HG03520 (cell line): ENCODE measurements around the gene ZNF592.

Source experiments
- ATAC-seq: cut with Tn5 transposase; IDR thresholded peaks from one replicate; pipeline ENCODE4 v1.9.1; 2021; ENCODE audit warnings: mild to moderate bottlenecking, moderate library complexity; ENCODE audit not compliant: unreplicated experiment

The ZNF592 gene

GRCh38 chr15:84804005-84804900 lies 55.9 kb downstream of the ZNF592 start:
- no peak for ATAC-seq

GRCh38 chr15:84805221-84805620 lies 56.8 kb downstream of the ZNF592 start:
- ATAC-seq: no peak

GRCh38 chr15:84807228-84807627 lies 58.8 kb downstream of the ZNF592 start:
- no peak for ATAC-seq

GRCh38 chr15:84810073-84810840 lies 61.9 kb downstream of the ZNF592 start:
- ATAC-seq: no peak

- no peak for ATAC-seq
These were observed 62.8 kb downstream of the ZNF592 start for GRCh38 chr15:84811151-84811550.

DNA sequence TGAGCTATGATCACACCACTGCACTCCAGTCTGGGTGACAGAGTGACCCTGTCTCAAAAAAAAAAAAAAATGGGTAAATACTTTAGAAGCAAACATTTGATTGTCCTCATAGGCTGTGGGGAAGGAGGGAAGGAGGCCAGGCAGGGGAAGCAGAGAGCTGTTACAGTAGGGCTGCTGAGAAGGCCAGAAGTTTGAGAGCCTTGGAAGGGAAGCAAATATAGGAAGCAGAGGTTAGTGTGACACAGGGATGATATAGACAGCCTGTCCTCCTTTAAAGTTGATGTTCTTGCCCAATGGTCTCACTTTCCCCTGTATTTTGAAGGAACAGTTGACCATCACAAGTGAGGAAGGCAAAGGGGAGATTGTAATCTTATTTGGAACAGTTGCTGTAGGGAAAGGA lies 63.4 kb downstream of the ZNF592 start:
- ATAC-seq: no peak

DNA sequence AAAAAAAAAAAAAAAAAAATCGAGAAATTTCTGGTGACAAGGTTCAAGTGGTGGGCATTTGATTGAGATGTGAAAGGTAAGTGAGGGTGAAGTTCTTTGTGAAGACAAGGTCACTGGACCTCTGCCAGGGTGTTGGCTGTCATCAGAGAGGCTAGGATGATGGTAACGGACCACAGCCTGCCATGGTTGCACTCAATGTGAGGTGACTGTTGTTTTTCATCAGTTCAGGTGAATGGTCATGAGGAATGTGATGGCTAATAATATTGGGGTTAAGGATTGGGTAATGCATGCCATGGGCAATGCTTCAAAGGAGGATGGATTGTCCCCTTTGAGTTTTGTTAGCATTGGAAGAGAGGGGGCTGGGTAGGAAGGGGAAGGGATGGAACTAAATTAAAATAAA lies 64.5 kb downstream of the ZNF592 start:
- no peak for ATAC-seq

- ATAC-seq: no peak
These were observed 65.0 kb downstream of the ZNF592 start for GRCh38 chr15:84813435-84813834.

- ATAC-seq: no peak
These were observed 65.5 kb downstream of the ZNF592 start for GRCh38 chr15:84813931-84814330.

DNA sequence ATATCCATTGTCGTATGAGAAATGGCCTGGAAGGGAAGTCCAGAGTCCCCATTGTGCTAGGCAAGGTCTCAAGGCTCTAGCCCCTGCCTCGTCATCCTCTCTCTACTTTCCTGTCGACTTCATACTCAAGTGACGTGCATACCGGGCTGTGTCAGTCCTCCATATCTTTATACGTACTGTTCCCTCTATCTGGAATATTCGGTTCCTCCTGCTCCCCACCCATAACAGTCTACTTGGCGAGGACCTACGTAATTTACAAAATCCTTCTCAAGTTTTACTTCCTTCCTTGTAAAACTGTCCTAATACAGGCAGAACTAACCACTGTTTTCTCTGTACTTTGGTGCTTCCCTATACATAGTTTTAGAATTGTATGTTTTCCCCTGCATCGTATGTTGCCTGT lies 66.5 kb downstream of the ZNF592 start:
- ATAC-seq: no peak

DNA sequence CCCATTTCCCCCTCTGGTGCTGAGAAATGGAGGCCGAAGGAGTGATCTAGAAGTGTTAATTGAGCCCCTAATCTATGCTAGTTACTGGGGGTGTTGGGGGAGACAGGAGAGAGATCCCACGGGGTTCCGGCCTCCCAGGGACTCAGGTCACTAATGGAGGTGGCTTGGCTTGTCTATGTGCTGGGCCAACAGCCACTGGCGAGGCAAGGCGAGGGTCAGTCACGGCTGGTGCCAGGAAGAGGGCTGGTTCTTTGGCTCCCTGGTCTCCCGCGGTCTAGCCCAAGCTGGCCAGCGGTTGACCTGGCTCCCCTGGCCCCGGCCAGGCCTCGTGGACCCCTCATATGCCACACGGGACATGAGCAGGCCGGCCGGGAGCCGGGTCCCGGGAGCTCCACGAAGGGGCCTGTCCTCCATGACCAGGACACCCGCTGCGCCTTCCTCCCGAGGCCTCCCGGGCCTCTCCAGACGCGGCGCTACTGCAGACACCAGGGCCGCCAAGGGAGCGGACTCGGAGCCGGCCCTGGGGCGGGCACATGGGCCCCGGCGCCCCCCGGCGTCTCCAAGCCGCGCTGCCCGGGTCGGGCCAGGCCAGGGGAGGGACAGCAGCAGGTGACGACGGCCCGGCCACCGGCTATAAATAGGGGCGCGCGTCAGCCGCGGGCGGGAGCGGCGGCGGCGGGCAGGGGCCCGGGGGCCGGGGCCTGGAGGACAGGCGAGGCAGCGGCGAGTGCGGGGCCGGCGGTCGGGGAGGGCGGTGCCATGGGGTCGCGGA lies 68.5 kb downstream of the ZNF592 start, which contains the start of gene ALPK3:
ALPK3 (plus strand) TSS at position 663 of the 772 bp plus-strand sequence; CDS start at position 760, 97 bp downstream.
- ATAC-seq: no peak

DNA sequence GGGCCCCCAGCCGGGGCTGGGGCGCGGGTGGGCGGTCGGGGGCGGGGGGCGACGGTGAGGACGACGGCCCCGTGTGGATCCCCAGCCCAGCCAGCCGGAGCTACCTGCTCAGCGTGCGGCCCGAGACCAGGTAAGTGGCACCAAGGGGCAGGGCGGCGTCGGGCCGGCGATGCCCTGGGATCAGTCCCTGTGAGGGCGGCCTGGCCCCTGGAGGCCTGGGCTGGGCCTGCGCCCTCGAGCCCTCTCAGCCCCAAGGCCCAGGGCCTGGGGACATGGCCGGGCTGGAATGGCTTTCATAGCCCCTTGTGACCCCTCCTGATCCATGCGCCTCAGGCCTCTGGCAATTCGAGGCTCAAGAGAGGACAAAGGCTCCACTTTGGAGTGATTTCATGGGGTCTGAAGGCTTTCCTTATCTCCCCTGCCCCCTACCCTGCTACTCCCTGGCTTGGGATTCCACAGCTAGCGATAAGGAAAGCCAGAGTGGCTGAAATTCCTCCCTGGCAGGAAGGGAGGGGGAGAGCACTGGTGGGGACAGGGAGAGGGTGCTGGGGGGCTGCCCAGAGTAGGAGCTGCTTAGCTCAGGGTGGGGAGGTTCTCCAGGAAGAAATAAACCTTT lies 69.2 kb downstream of the ZNF592 start:
- ATAC-seq: no peak

DNA sequence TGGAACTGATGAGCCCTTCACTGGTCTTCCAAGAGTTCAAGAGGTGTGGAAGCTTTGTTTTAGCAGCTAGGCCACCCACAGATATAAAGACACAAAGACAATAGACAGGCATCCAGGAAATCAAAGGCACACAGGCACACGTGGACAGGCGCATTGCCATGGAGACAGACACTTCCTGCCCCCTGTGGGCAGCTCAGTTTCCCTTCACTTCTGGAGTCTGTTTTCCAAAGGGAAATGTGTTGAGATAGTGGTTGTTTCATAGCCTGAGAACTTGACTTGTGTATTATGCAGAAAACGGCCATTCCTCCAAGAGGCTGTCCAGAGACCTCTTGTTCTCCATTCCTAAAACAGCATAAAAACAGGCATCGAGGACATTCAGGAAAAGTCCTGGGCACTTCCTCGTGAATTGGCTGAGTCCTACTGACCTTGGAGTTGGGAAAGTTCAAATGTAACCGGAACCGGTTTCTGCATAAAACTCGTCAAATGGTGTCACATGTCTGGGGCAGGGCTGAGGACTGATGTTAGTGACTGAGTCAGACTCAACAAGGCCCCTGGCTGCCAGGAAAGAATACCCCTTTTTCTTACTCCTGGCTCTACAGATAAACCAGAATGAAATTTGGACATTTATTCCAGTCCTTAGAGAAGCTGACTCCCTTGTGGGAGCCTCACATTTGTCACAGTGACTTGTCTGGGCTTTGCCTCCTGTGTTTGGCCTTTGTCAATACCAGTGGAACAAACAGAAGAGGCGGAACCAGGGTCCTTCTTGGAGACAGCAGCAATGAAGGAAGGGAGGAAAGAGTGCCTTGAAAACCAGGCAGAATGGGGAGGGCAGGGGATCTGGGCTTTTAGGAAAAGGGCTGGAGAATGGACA lies 70.1 kb downstream of the ZNF592 start:
- no peak for ATAC-seq

DNA sequence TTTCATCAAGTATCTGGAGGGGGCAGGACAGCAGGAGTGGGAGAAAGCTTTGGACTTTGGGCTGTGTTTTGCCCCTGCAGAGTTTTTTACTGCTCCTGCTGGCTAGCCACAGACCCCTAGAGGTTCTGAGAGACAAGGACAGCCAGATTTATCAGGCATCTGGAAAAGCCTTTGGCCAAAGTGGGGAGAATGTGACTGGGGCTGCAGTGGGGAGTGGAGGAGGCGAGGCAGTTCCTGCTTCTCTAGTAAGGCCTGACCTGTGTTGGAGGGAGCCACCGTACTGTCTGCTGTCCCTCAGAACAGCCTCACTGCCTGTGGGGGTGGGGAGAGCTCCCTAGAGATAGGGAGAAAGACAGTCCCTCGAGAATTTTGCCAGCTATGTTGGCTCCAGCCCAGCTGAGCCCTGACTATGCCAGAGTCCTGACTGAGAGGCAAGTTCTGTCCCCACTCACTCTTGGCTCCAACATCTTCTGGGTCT lies 70.9 kb downstream of the ZNF592 start:
- no peak for ATAC-seq

GRCh38 chr15:84819791-84820190 lies 71.4 kb downstream of the ZNF592 start:
- ATAC-seq: no peak

DNA sequence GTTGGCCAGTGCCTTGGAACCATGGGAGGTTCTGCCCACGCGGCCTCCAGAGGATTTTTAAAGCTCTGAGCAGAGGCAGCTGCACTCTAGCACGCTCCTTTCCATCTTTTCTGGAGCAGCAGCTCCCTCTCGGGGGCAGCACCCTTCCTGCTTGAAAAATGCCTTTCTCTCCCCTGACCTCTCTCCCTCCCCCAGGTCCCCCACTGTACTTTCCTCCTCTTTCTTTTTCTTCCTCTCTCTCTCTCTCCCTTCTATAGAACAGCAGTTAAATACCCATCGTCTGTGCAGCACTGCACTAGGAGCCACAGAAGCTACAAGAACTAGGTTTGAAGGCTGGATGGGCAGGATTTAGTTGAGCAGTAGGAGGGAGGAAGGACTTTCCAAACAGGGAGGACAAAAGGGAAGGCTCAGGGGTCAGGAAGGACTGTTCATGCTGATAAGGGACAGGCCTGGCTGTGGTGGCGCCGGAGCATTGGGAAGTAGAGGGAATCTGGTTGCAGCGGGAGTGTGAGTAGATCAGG lies 73.2 kb downstream of the ZNF592 start:
- ATAC-seq: no peak

DNA sequence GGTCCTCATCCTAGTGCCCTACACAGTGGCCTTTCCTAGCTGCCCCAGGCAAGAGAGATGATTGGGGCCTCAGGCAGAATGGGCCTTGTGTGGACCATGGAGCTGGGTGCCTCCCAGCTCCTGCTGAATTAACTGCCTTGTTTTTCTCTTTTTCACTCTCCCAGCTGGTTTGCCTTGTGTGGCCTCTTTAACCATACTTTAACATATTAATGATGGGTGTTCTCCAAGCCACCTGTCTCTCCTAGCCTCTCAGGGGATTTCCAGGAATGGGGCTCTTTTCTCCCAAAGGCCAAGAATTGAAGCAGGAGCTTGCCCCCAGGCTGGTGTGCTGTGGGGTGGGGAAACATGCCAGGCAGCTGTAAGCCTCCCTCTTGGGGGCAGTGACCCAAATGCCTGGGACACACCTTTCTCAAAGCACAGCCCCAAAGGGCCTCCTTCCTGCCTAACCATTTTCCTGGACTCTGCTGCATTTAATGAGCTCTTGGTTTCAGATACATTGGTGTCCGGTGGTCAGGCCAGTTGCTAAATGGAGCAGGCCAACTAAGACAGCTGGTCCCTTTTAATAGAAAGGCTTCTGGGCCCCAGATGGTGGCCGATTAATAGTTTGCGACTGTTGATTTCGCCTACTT lies 74.4 kb downstream of the ZNF592 start:
- no peak for ATAC-seq

GRCh38 chr15:84823282-84823878 lies 75.0 kb downstream of the ZNF592 start:
- ATAC-seq: no peak
